MG63 (cell line): Measurements from ENCODE around the gene LDLRAP1. TPM values are rescaled to one million over a fixed set of nuclear protein-coding genes. Genes with fewer than 3 reads are reported as not detected.

ENCODE experiments used
- DNase-seq: peaks from one replicate; pipeline ENCODE4 v3.0.0-alpha.2; 2020
- H3K27me3 ChIP-seq: fragments of 250-450 bp; sonication (Bioruptor Pico); 2 replicates; pipeline ENCODE4 v1.5.1; 2020; ENCODE audit warnings: mild to moderate bottlenecking, moderate library complexity
- H3K36me3 ChIP-seq: fragments of 250-450 bp; sonication (Bioruptor Pico); 2 replicates; pipeline ENCODE4 v1.5.1; 2020; ENCODE audit warnings: mild to moderate bottlenecking, moderate library complexity
- H3K4me3 ChIP-seq: fragments of 250-450 bp; sonication (Bioruptor Pico); 2 replicates; pipeline ENCODE4 v1.5.1; 2020; ENCODE audit warnings: mild to moderate bottlenecking, moderate library complexity
- H3K9me3 ChIP-seq: fragments of 250-450 bp; sonication (Bioruptor Pico); 2 replicates; pipeline ENCODE4 v1.5.1; 2020; ENCODE audit warnings: mild to moderate bottlenecking, moderate library complexity
- total RNA-seq: library from RNA; depleted of rRNA; stranded (reverse); fragments of >200 nt; shearing (Covaris generic); gene quantifications from 2 replicates; pipeline ENCODE4 v1.2.3, GENCODE V29; 2014; ENCODE audit warnings: low replicate concordance

LDLRAP1 gene
- total RNA-seq, 1 experiment from 2014 or later = 7.8 TPM

DNA sequence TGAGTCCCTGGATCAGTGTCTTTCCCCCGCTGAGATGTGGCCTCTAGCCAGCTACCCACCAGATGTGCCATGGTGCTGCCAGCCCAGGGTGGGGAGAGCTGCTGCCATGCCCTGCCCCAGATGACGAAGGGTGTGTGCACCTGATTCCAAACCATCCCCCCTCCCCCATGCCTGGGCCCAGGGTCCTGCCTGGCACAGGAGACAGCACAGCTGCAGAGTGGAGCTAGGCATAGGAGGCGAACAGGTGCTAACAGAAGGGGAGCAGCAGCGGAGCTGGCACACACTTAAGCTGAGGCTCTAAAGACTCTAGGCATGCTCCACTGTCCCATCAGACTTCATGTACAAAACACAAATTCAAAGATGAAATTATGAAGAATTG, 9.0 kb upstream of the LDLRAP1 start:
- H3K4me3 ChIP-seq = no peak overlapping the region
- DNase-seq = no peak
- H3K36me3 ChIP-seq = no peaks in the 10 kb centered on the region
- H3K9me3 ChIP-seq = no peaks in the 10 kb centered on the region
- no peaks in the 10 kb centered on the region for H3K27me3 ChIP-seq

DNA sequence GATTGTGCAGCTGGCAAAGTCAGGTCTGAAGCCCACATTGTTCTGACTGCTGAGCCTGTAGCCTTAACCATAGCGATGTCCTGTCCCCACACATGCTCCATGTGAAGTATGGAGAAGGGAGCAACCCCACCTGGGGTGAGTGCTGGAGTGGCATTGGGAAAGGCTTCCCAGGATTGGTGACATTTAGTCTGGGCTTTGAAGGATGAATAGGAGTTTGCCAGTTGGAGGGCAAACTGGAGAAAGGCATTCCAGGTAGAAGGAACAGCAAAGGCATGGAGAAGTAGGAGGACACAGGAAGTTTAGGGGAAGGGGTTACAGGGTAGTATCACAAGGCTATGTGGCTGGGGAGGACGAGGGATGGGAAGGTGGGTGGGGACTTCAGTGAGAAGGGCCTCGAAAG, 7.3 kb upstream of the LDLRAP1 start:
- H3K4me3 ChIP-seq = no peak overlapping the region
- no peaks in the 10 kb centered on the region for H3K9me3 ChIP-seq
- no peaks in the 10 kb centered on the region for H3K36me3 ChIP-seq
- no peaks in the 10 kb centered on the region for H3K27me3 ChIP-seq
- no peak for DNase-seq

DNA sequence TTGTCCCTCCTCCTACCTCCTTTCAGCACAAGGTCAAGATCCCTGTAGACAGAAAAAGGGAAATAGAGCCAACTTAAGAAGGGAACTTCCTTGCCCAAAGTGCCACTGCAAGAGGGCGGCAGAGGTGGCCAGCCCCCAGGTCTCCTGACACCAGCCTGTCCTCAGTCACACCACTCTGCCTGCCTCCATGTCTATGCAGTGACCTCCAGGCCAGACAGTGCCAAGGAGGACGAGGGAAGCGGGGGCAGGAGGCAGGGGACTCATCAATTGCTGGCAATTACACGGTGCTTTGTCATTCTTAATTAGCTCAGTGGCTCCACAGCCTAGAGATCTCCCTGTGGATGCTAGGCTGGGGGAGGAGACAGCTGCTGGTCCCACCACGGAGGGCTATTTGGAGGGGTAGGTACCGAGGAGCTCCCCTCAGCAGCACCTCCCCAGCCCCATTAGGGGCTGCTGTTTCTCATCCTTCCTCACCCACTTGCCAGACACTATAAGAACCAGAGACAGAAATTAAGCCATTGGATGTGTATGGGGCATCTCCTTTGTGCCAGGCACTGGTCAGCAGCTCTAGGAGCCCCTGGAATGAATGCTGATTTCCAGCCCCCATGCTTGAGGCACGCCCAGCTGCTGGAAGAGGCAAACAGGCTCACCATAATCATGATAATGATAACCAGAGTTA, 6.1 kb upstream of the LDLRAP1 start:
- Histone ChIP-seq H3K4me3 (no peak overlapping the region), H3K36me3 (no peaks in the 10 kb centered on the region), H3K9me3 (no peaks in the 10 kb centered on the region), H3K27me3 (no peaks in the 10 kb centered on the region)
- no peak for DNase-seq

GRCh38 chr1:25538191-25538767, 5.1 kb upstream of the LDLRAP1 start:
- H3K27me3 ChIP-seq = no peaks in the 10 kb centered on the region
- H3K9me3 ChIP-seq = no peaks in the 10 kb centered on the region
- no peaks in the 10 kb centered on the region for H3K36me3 ChIP-seq
- DNase-seq = peak; percentile 29
- H3K4me3 ChIP-seq = no peak overlapping the region

DNA sequence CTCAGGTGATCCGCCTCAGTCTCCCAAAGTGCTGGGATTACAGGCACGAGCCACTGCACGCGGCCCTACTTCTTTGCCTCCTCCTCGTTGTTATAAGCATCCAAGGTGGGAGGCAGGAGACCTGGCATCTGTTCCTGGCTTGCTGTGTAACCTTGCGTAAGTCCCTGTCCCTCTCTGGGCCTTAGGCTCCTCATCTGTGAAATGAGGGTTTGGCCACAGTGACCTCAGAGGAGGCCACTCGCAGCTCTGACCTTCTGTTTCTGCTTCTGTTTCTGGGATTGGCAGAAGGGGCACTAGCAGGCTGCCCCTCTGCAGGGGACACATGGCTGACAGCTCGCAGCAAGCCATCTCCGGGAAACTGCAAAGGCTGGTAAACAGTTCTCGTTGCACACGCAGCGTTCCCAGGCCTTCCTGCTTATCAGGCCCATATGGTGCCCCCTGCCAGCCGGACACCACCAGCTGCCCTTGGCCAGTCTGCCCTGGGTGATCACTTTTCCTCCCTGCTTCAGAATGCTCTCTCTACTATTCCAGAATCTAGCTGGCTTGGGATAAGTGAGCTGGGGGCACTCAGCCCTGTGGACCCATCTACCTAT, 2.6 kb upstream of the LDLRAP1 start:
- H3K36me3 ChIP-seq = no peaks in the 10 kb centered on the region
- no peak overlapping the region for H3K4me3 ChIP-seq
- DNase-seq = no peak
- no peaks in the 10 kb centered on the region for H3K9me3 ChIP-seq
- H3K27me3 ChIP-seq = no peaks in the 10 kb centered on the region

DNA sequence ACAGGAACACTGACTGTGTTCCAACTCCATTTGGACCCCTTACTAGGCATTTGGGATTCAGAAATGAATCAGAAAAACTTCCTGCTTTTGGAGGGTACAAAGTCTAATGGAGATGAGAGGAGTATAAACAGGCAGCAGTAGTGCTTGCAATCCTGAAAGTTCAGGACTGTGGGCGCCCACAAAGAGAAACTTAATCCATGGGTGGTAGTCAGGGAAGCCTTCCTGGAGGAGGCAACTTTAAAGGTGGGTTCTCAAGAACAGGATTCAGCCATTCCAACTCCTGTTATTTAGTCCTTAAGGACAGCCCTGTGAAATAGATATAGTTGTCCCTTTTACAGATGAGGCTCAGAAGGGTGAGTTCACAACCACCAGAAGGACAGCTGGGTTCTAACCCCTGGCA, 2.0 kb upstream of the LDLRAP1 start:
- H3K9me3 ChIP-seq = no peaks in the 10 kb centered on the region

GRCh38 chr1:25541889-25542658, 1.3 kb upstream of the LDLRAP1 start:
- H3K4me3 ChIP-seq = no peak overlapping the region
- no peaks in the 10 kb centered on the region for H3K36me3 ChIP-seq
- H3K9me3 ChIP-seq = no peaks in the 10 kb centered on the region
- no peak for DNase-seq
- no peaks in the 10 kb centered on the region for H3K27me3 ChIP-seq

More for the DNA sequence above, 2.0 kb upstream of the LDLRAP1 start:
- Histone ChIP-seq H3K4me3 (no peak overlapping the region), H3K27me3 (no peaks in the 10 kb centered on the region), H3K36me3 (no peaks in the 10 kb centered on the region)
- DNase-seq = no peak

- no peak for DNase-seq
- Histone ChIP-seq H3K36me3 (no peaks in the 10 kb centered on the region), H3K4me3 (peak overlapping the region; percentile 74), H3K27me3 (no peaks in the 10 kb centered on the region), H3K9me3 (no peaks in the 10 kb centered on the region)
Observed at GRCh38 chr1:25543005-25543424, 391 bp upstream of the LDLRAP1 start.

DNA sequence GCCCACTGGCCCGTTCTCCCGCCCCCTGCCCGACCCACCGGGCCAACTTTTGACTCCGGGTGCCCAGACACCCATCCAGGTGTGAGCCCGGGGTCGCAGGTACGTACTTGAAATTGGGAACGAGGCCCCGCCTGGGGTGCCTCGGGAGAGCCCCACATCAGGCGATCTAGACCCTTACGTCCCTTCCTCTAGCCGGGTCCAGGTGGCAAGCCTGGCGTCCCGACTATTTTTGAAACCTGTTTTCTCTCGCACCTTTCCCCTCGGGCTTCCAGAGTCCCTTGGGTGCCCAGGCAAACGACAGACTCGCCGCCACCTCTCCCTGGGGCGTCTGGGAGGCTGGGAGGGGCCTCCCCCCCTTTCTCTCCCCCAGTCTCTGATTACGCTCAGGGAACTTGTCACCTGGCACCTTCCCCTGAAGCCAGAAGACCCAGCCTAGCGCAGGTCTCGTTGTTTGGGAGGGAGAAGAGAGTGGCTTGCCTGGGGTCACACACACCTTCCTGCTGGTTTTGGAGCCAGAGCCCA, 898 bp downstream of the LDLRAP1 start:
- H3K36me3 ChIP-seq = no peaks in the 10 kb centered on the region
- peak overlapping the region; percentile 74 for H3K4me3 ChIP-seq
- no peaks in the 10 kb centered on the region for H3K27me3 ChIP-seq
- no peaks in the 10 kb centered on the region for H3K9me3 ChIP-seq
- no peak for DNase-seq

DNA sequence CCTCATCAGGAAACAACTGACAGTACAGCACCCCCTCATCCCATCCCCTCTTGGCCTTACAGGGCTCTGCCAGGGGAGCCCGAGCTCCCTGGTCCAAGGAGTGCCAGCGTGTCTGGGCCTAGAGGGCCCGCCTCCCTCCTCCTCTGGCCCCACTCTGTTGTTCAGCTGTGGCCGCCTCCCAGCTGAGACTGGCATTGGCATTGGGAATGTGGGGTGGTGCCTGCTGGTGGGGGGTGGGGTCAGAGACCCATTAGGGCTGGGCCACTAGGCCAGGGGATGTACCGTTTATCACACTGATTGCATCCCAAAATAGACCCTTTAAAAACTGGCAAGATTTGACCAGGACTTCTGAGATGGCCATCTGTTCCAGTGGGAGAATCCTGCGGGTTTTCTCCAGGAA, 1.4 kb downstream of the LDLRAP1 start:
- H3K27me3 ChIP-seq = no peaks in the 10 kb centered on the region
- H3K4me3 ChIP-seq = no peak overlapping the region; the same call in 1 of the 2 replicates
- no peaks in the 10 kb centered on the region for H3K9me3 ChIP-seq
- DNase-seq = peak; percentile 54
- H3K36me3 ChIP-seq = no peaks in the 10 kb centered on the region

GRCh38 chr1:25545767-25546166, 2.4 kb downstream of the LDLRAP1 start:
- no peak overlapping the region for H3K4me3 ChIP-seq
- H3K9me3 ChIP-seq = no peaks in the 10 kb centered on the region
- H3K36me3 ChIP-seq = no peaks in the 10 kb centered on the region
- no peak for DNase-seq
- no peaks in the 10 kb centered on the region for H3K27me3 ChIP-seq

- no peak for DNase-seq
Observed at GRCh38 chr1:25546193-25546592, 2.8 kb downstream of the LDLRAP1 start.

GRCh38 chr1:25548601-25549000, 5.2 kb downstream of the LDLRAP1 start:
- H3K4me3 ChIP-seq = no peak overlapping the region
- no peaks in the 10 kb centered on the region for H3K27me3 ChIP-seq
- no peaks in the 10 kb centered on the region for H3K36me3 ChIP-seq
- DNase-seq = no peak
- H3K9me3 ChIP-seq = no peaks in the 10 kb centered on the region

More at GRCh38 chr1:25546193-25546592, 2.8 kb downstream of the LDLRAP1 start:
- no peaks in the 10 kb centered on the region for H3K27me3 ChIP-seq
- no peaks in the 10 kb centered on the region for H3K9me3 ChIP-seq
- no peak overlapping the region for H3K4me3 ChIP-seq
- no peaks in the 10 kb centered on the region for H3K36me3 ChIP-seq

GRCh38 chr1:25549273-25550154, 6.1 kb downstream of the LDLRAP1 start:
- H3K4me3 ChIP-seq = no peak overlapping the region
- peak; percentile 29 for DNase-seq
- no peaks in the 10 kb centered on the region for H3K27me3 ChIP-seq
- H3K9me3 ChIP-seq = no peaks in the 10 kb centered on the region
- H3K36me3 ChIP-seq = no peaks in the 10 kb centered on the region

DNA sequence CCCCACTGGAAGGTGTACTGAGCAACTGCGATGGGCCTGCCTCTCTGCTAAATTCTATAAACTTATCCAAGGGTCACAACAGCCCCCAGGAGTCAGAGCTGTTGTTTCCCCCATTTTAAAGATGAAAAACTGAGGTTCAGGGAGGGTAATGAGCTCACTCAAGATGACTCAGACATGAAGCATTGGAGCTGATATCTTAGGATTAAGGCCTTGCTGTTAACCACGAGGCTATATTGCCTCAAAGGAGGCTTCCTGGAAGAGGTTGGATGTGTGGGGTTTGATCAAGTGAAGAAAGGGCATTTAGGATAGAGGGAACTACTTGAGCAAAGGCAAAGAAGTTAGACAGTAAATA, 6.7 kb downstream of the LDLRAP1 start:
- Histone ChIP-seq H3K27me3 (no peaks in the 10 kb centered on the region), H3K4me3 (no peak overlapping the region), H3K9me3 (no peaks in the 10 kb centered on the region), H3K36me3 (no peaks in the 10 kb centered on the region)
- no peak for DNase-seq

- no peak for DNase-seq
- H3K27me3 ChIP-seq = no peaks in the 10 kb centered on the region
- no peak overlapping the region for H3K4me3 ChIP-seq
- H3K36me3 ChIP-seq = no peaks in the 10 kb centered on the region
- no peaks in the 10 kb centered on the region for H3K9me3 ChIP-seq
Observed at GRCh38 chr1:25550683-25551310, 7.4 kb downstream of the LDLRAP1 start.
